NCI-H82 (cell line): ENCODE measurements around the gene P2RX4.
"Not testable (repeated sequence)": the region's sequence is repeated elsewhere in the genome, so short reads cannot be mapped to it uniquely, and the experiment has no call there.

Source experiments
- DNase-seq: peaks from one replicate; lab custom pipeline; 2025; lab: John Stamatoyannopoulos, UW

Gene P2RX4

DNA sequence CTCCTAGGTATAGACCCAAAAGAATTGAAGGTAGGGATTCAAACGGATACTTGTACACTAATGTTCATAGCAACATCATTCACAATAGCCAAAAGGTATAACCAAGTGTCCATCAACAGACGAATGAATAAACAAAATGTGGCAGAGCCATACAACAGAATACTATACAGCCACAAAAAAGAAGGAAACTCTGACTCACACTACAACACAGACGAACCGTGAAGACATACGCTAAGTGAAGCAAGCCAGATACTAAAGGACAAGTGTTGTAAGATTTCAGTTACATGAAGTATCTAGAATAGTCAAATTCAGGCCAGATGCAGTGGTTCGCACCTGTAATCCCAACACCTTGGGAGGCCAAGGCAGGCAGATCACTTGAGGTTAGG lies 67.4 kb downstream of the P2RX4 start:
- DNase-seq = no peak

DNA sequence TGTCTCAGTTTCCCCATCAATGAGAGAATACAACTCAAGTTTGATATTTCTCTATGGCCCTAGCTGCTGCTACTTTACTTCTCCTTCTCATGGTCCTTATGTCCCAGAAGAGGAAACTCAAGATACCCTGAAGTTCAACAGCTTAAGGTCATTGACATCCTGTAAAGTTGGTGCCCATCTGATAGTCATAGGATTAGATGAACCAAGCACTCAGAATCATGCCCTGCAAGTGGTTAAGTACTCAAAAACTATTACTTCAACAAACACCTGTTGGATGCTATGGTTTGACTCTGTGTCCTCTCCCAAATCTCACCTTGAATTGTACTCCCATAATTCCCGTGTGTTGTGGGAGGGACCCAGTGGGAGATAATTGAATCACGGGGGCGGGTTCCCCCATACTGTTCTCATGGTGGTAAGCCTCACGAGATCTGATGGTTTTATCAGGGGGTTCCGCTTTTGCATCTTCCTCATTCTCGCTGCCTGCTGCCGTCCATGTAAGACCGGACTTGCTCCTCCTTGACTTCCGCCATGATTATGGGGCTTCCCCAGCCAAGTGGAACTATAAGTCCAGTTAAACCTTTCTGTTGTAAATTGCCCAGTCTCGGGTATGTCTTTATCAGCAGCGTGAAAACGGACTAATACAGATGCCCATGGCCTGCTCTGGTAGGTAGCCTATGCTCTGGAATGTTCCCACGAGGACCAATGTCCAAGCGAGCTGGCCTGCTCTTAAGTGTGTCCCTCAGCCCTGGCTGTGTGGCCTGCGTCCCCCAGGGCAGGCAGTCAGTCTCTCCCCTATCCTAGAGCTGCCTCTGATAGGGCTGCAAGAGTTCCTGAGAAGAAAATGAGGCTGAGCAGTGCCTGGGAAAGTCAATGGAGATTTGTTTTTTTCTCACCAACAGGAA lies 68.5 kb downstream of the P2RX4 start:
- DNase-seq = no peak

DNA sequence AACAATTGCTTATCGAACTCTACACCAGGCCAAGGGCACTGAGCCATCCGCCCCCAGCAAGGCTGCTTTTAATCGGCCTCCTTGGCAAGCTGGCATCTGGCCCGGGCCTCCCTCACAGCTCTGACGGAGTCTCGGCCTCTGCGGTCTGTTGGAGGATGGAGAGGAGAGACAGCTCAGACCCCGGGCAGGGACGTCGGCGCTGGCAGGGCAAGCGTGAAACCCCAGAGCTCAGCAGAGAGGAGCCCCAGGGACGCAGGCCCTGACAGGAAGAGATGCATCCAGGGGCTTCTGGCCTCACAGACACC lies 69.1 kb downstream of the P2RX4 start:
- DNase-seq = no peak

DNA sequence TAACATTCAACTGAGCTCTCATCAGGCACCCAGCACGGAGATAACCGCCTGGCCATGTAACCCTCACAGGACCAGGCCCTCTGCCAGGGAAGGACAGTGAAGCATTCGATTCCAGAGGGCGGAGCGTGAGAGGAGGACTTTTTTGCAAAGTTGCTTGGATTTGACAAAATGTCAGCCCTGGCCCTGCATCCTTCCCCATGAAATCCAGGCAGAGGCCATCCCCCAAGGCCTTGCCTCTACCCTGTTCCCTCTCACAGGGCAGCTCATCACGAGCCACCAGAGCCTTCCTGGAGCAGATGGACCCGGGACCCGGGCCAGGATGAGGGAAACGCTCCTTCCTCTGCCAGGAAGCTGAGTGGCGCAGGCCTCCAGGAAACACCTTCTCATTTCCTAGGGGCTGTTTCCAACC lies 69.6 kb downstream of the P2RX4 start:
- DNase-seq = no peak

DNA sequence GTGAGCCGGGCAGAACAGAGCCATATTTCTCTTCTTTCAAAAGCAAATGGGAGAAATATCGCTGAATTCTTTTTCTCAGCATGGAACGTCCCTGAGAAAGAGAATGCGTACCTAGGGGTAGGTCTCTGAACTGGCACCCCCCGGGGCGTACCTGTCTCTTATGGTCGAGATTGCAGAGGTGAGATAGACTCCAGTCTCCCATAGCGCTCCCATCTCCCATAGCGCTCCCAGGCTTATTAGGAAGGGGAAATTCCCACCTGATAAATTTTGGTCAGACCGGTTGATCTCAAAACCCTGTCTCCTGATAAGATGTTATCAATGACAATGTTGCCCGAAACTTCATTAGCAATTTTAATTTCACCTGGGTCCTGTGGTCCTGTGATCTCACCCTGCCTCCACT lies 70.6 kb downstream of the P2RX4 start:
- not testable (repeated sequence) for DNase-seq

DNA sequence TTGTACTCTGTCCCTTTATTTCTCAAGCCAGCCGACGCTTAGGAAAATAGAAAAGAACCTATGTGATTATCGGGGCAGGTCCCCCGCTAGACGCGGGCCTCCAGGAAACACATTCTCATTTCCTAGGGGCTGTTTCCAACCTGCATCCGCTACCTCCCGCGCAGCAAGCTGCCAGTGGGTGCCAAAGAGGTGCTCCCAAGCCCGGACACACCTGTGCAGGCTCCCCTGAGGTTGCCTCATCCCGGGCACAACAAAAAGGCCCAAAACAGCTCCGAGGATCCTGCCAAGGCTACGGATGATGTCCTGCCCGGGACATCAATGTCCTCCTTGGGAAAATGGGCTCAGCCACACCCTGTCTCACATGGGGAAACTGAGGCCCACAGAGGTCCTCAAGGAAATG lies 71.2 kb downstream of the P2RX4 start:
- not testable (repeated sequence) for DNase-seq

DNA sequence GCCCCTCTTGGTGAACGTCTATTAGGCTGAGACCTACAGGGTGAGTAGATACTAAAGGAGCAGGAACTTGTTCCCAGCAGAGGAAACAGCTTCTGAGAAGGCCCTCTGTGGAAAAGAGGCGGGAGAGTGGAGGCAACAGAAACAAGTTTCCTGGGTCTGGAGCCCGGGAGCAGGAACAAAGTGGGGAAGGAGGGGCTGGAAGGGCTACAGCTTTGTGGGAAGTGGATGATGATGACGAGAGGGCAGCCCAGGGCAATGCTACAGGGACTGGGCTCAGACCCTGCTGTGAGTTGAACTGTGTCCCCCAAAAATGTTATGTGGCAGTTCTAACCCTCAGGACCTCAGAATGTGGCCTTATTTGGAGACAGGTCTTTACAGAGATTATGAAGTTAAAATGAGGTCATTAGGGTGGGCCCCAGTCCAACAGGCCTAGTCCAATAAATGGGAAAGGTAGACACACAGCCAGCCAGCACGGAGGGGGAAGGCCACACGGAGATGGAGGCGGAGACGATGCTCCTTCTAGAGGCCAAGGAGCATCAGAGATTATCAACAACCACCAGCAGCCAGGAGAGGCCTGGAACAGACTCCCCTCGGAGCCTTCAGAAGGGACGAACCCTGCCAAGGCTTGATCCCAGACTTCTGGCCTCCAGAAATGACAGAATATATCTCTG lies 72.3 kb downstream of the P2RX4 start:
- DNase-seq = peak; percentile 21

DNA sequence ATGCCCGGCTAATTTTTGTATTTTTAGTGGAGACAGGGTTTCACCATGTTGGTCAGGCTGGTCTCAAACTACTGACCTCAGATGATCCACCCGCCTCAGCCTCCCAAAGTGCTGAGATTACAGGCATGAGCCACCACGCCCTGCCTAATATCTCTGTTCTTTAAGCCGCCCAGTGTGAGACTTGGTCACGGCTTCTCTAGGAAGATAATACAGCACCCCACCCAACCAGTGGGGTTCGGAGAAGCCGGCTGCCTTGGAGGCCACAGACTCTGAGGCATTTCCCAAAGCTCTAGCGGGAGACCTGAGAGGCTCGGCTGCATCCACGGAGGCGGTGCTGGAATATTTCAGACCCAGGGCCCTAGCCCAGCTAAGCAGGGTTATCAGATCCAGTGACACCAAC lies 73.0 kb downstream of the P2RX4 start:
- not testable (repeated sequence) for DNase-seq

DNA sequence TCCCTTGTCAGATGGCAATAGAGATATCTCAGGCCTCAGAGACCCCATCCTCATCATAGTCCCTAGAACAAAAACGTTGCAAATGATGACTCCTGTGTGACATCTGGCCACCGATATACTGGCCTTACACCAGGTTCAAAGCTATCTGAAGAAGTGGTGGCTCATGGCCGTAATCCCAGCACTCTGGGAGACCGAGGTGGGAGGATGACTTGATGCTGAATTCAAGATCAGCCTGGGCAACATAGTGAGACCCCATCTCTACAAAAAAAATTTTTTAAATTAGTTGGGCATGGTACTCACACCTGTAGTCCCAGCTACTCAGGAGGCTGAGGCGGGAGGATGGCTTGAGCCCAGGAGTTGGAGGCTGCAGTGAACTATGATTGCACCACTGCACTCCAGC lies 73.5 kb downstream of the P2RX4 start:
- DNase-seq = no peak
